HEK293T (cell line): ENCODE data around the gene SOX18.

ENCODE experiments used
- CTCF ChIA-PET: fragments of 350-600 bp; formaldehyde crosslinking; extraction: SDS; loops from one replicate; lab custom pipeline; 2021; ENCODE audit warnings: antibody characterized with exemption, inconsistent platforms; lab: Yijun Ruan, JAX
- POLR2A ChIA-PET: fragments of 350-600 bp; formaldehyde crosslinking; extraction: SDS; loops from one replicate; lab custom pipeline; 2020; ENCODE audit warnings: antibody characterized with exemption, inconsistent platforms; lab: Yijun Ruan, JAX
- DNase-seq: peaks from one replicate; pipeline ENCODE4 v3.0.0; 2012; ENCODE audit warnings: mixed read lengths; ENCODE audit errors: extremely low spot score
- ARNT ChIP-seq: fragments of 450-650 bp; IDR thresholded peaks from 2 replicates; pipeline ENCODE4 v1.6.1; 2017; ENCODE audit warnings: mild to moderate bottlenecking
- BHLHE40 ChIP-seq: fragments of 450-650 bp; IDR thresholded peaks from 2 replicates; pipeline ENCODE4 v1.6.1; 2016; ENCODE audit warnings: mild to moderate bottlenecking, moderate library complexity, borderline replicate concordance
- CTBP1 ChIP-seq: fragments of 450-650 bp; IDR thresholded peaks from 2 replicates; pipeline ENCODE4 v1.6.1; 2016; ENCODE audit warnings: borderline replicate concordance
- ELF4 ChIP-seq: fragments of 450-650 bp; IDR thresholded peaks from 2 replicates; pipeline ENCODE4 v1.6.1; 2017; ENCODE audit warnings: antibody characterized with exemption
- FOXA1 ChIP-seq: fragments of 450-650 bp; IDR thresholded peaks from 2 replicates; pipeline ENCODE4 v1.6.1; 2016; ENCODE audit warnings: mild to moderate bottlenecking
- FOXK2 ChIP-seq: fragments of 450-650 bp; IDR thresholded peaks from 2 replicates; pipeline ENCODE4 v1.6.1; 2016; ENCODE audit warnings: mild to moderate bottlenecking
- FOXM1 ChIP-seq: fragments of 450-650 bp; IDR thresholded peaks from 2 replicates; pipeline ENCODE4 v1.6.1; 2017; ENCODE audit warnings: mild to moderate bottlenecking, borderline replicate concordance
- HDGF ChIP-seq: fragments of 450-650 bp; IDR thresholded peaks from 2 replicates; pipeline ENCODE4 v1.6.1; 2017; ENCODE audit warnings: antibody characterized with exemption, borderline replicate concordance
- L3MBTL2 ChIP-seq: fragments of 450-650 bp; conservative IDR thresholded peaks from 2 replicates; pipeline ENCODE4 v1.6.1; 2016; ENCODE audit warnings: mild to moderate bottlenecking
- LEF1 ChIP-seq: fragments of 450-650 bp; IDR thresholded peaks from 2 replicates; pipeline ENCODE4 v1.6.1; 2017; ENCODE audit warnings: mild to moderate bottlenecking, borderline replicate concordance
- NFRKB ChIP-seq: fragments of 450-650 bp; IDR thresholded peaks from 2 replicates; pipeline ENCODE4 v1.6.1; 2016; ENCODE audit warnings: mild to moderate bottlenecking, moderate library complexity
- PKNOX1 ChIP-seq: fragments of 450-650 bp; IDR thresholded peaks from 2 replicates; pipeline ENCODE4 v1.6.1; 2016
- SP1 ChIP-seq: fragments of 450-650 bp; IDR thresholded peaks from 2 replicates; pipeline ENCODE4 v1.6.1; 2017
- SUZ12 ChIP-seq: fragments of 450-650 bp; IDR thresholded peaks from 2 replicates; pipeline ENCODE4 v1.6.1; 2016; ENCODE audit warnings: mild to moderate bottlenecking
- TARDBP ChIP-seq: fragments of 450-650 bp; IDR thresholded peaks from 2 replicates; pipeline ENCODE4 v1.6.1; 2016
- ZNF384 ChIP-seq: fragments of 450-650 bp; IDR thresholded peaks from 2 replicates; pipeline ENCODE4 v1.6.1; 2016

The SOX18 gene

GRCh38 chr20:64057628-64058498 is 8.4 kb upstream of the SOX18 start:
- CTCF ChIA-PET, result interaction anchor here (0.6 to 2.2 kb wide), 5 partner anchors 19 to 1470 kb away, joined by 3 to 10 read pairs (median 3); no protein-coding TSS in a partner anchor
- POLR2A ChIA-PET, result no interaction called here
- no peak for TF ChIP-seq L3MBTL2
- no peak for TF ChIP-seq SP1
- no peak for TF ChIP-seq ZNF384
- peak; percentile 86 for DNase-seq

- no peak for TF ChIP-seq ELF4
- no peak for TF ChIP-seq LEF1
- no peak for TF ChIP-seq PKNOX1
- no peak for TF ChIP-seq CTBP1
- no peak for TF ChIP-seq ARNT
- no peak for TF ChIP-seq BHLHE40
- TF ChIP-seq SUZ12, result no peak
- no peak for TF ChIP-seq TARDBP
- TF ChIP-seq NFRKB, result no peak
- no peak for TF ChIP-seq FOXM1
- TF ChIP-seq FOXK2, result no peak
- TF ChIP-seq SP1, result no peak
- no peak for TF ChIP-seq L3MBTL2
- no peak for TF ChIP-seq HDGF
- no peak for TF ChIP-seq FOXA1
- TF ChIP-seq ZNF384, result no peak
- ChIA-PET POLR2A (no interaction called here), CTCF (interaction anchor here (0.6 to 2.2 kb wide), 5 partner anchors 19 to 1469 kb away, joined by 3 to 10 read pairs (median 3); no protein-coding TSS in a partner anchor)
- no peak for DNase-seq
Measured at GRCh38 chr20:64056889-64057627, 7.6 kb upstream of the SOX18 start.

- CTCF ChIA-PET, result interaction anchor here (2.2 kb wide), 1 partner anchor 18 kb away, joined by 10 read pairs; no protein-coding TSS in a partner anchor
- DNase-seq, result no peak
- TF ChIP-seq FOXM1, result no peak
- TF ChIP-seq FOXA1, result no peak
- TF ChIP-seq TARDBP, result no peak
- no peak for TF ChIP-seq HDGF
- no peak for TF ChIP-seq PKNOX1
- TF ChIP-seq SP1, result no peak
- TF ChIP-seq BHLHE40, result no peak
- TF ChIP-seq FOXK2, result no peak
- TF ChIP-seq ELF4, result no peak
- TF ChIP-seq ZNF384, result no peak
- no peak for TF ChIP-seq SUZ12
- no peak for TF ChIP-seq CTBP1
- TF ChIP-seq ARNT, result no peak
- TF ChIP-seq LEF1, result no peak
- no peak for TF ChIP-seq NFRKB
- TF ChIP-seq L3MBTL2, result no peak
- POLR2A ChIA-PET, result no interaction called here
Measured at GRCh38 chr20:64056639-64056888, 7.1 kb upstream of the SOX18 start.

- TF ChIP-seq ZNF384, result no peak
- TF ChIP-seq SUZ12, result no peak
- no peak for TF ChIP-seq TARDBP
- no peak for TF ChIP-seq FOXA1
- no peak for TF ChIP-seq FOXM1
- no peak for TF ChIP-seq ARNT
- DNase-seq, result no peak
- ChIA-PET CTCF (interaction anchor here (2.2 kb wide), 1 partner anchor 18 kb away, joined by 10 read pairs; no protein-coding TSS in a partner anchor), POLR2A (no interaction called here)
Measured at GRCh38 chr20:64055893-64056638, 6.6 kb upstream of the SOX18 start.

GRCh38 chr20:64055396-64055892 is 6.0 kb upstream of the SOX18 start:
- DNase-seq, result no peak
- CTCF ChIA-PET, result interaction anchor here (1.4 kb wide), 1 partner anchor 65 kb away, joined by 7 read pairs; no protein-coding TSS in a partner anchor
- TF ChIP-seq SP1, result no peak
- TF ChIP-seq SUZ12, result no peak
- TF ChIP-seq FOXM1, result no peak
- no peak for TF ChIP-seq PKNOX1
- TF ChIP-seq ARNT, result no peak
- TF ChIP-seq ZNF384, result no peak
- TF ChIP-seq LEF1, result no peak
- TF ChIP-seq L3MBTL2, result no peak
- TF ChIP-seq ELF4, result no peak
- no peak for TF ChIP-seq CTBP1
- TF ChIP-seq FOXA1, result no peak
- no peak for TF ChIP-seq NFRKB
- TF ChIP-seq TARDBP, result no peak
- no peak for TF ChIP-seq HDGF
- POLR2A ChIA-PET, result no interaction called here
